DOHH2 (cell line): ENCODE results near the gene CAMK2D.

Experiments used
- H3F3A ChIP-seq: fragments of 200-600 bp; sonication (generic), shearing (Covaris generic); 2 replicates; pipeline ENCODE4 v1.6.0; 2016; ENCODE audit warnings: antibody characterized with exemption, mild to moderate bottlenecking; ENCODE audit not compliant: control insufficient read depth, insufficient read depth
- H3K27ac ChIP-seq: fragments of 200-600 bp; sonication (generic); 2 replicates; pipeline ENCODE4 v1.5.1; 2014; ENCODE audit warnings: low read depth, mild to moderate bottlenecking, low read length, moderate library complexity
- H3K27me3 ChIP-seq: fragments of 200-600 bp; sonication (generic); 2 replicates; pipeline ENCODE4 v1.6.1; 2014; ENCODE audit warnings: mild to moderate bottlenecking, low read length, mixed read lengths; ENCODE audit not compliant: control insufficient read depth
- H3K36me3 ChIP-seq: fragments of 200-600 bp; sonication (generic); 2 replicates; pipeline ENCODE4 v1.6.1; 2014; ENCODE audit warnings: mild to moderate bottlenecking, low read length, moderate library complexity, mixed read lengths; ENCODE audit not compliant: control insufficient read depth
- H3K4me1 ChIP-seq: fragments of 200-600 bp; sonication (generic); 2 replicates; pipeline ENCODE4 v1.6.1; 2014; ENCODE audit warnings: mild to moderate bottlenecking, low read length, mixed read lengths; ENCODE audit not compliant: control insufficient read depth
- H3K4me2 ChIP-seq: fragments of 200-600 bp; sonication (generic); 2 replicates; pipeline ENCODE4 v1.6.0; 2014; ENCODE audit warnings: mild to moderate bottlenecking, low read length, moderate library complexity
- H3K4me3 ChIP-seq: fragments of 200-600 bp; sonication (generic); 2 replicates; pipeline ENCODE4 v1.5.1; 2014; ENCODE audit warnings: mild to moderate bottlenecking, low read length, mixed read lengths
- H3K79me2 ChIP-seq: fragments of 200-600 bp; sonication (generic); 2 replicates; pipeline ENCODE4 v1.6.1; 2014; ENCODE audit warnings: mild to moderate bottlenecking, low read length, mixed read lengths; ENCODE audit not compliant: control insufficient read depth
- H3K9me2 ChIP-seq: fragments of 200-600 bp; sonication (generic); replicated peaks from 2 replicates; pipeline ENCODE4 v1.6.1; 2014; ENCODE audit warnings: mild to moderate bottlenecking, low read length, mixed read lengths; ENCODE audit not compliant: control insufficient read depth
- H3K9me3 ChIP-seq: fragments of 200-600 bp; sonication (generic); 2 replicates; pipeline ENCODE4 v1.6.1; 2014; ENCODE audit warnings: antibody characterized with exemption, low read length, mixed read lengths; ENCODE audit not compliant: control insufficient read depth, insufficient read depth
- H4K20me1 ChIP-seq: fragments of 200-600 bp; sonication (generic); 2 replicates; pipeline ENCODE4 v1.6.0; 2014; ENCODE audit warnings: low read depth, mild to moderate bottlenecking, antibody characterized with exemption, low read length, moderate library complexity; ENCODE audit not compliant: control insufficient read depth, insufficient read depth
- CTCF ChIP-seq: fragments of 200-600 bp; sonication (generic); IDR thresholded peaks from one replicate; pipeline ENCODE4 v1.5.1; 2014; ENCODE audit warnings: antibody characterized with exemption, mild to moderate bottlenecking, low read depth, low read length; ENCODE audit not compliant: poor library complexity, severe bottlenecking
- EZH2phosphoT487 ChIP-seq: fragments of 200-600 bp; sonication (generic); IDR thresholded peaks from 2 replicates; pipeline ENCODE4 v1.6.1; 2017; ENCODE audit warnings: borderline replicate concordance, mild to moderate bottlenecking, antibody characterized with exemption, low read length, moderate library complexity, mixed read lengths

Gene CAMK2D

GRCh38 chr4:113674251-113674650 is 87.3 kb downstream of the CAMK2D start:
- no peak overlapping the region for H3K27ac ChIP-seq
- peaks cover 3% of the 10 kb centered on the region; the same call in 1 of the 2 replicates for H3F3A ChIP-seq
- no peaks in the 10 kb centered on the region for H3K9me3 ChIP-seq
- 0 out of 2 replicates have a peak, but pooled peaks cover 6% of the 10 kb centered on the region for H4K20me1 ChIP-seq
- H3K4me3 ChIP-seq = no peak overlapping the region
- H3K4me1 ChIP-seq = peaks cover 60% of the 10 kb centered on the region
- no peaks in the 10 kb centered on the region for H3K9me2 ChIP-seq
- H3K79me2 ChIP-seq = peaks cover 88% of the 10 kb centered on the region
- H3K27me3 ChIP-seq = no peaks in the 10 kb centered on the region
- no peak overlapping the region for H3K4me2 ChIP-seq
- H3K36me3 ChIP-seq = peaks cover 82% of the 10 kb centered on the region
- TF ChIP-seq EZH2phosphoT487 = no peak
- no peak for TF ChIP-seq CTCF

DNA sequence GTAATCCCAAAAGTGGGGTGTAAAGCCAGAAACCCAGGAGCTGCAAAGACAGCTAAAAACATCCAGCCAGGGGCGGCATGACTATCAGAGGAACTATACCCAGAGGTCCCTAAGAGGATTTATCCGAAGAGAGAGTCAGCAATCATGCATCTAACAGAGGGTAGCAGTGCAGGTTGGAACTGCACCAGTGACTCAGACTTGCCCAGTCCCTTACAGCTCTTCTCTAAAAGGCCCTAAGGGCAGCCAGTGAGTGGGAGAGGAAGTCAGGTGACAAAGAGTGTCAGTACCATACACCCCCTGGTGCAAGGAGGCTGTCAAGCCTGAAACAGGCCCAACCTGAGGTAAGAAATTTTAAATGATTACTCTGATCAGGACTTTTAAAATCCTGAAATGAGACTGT is 88.1 kb downstream of the CAMK2D start:
- Histone ChIP-seq H3K36me3 (peaks cover 76% of the 10 kb centered on the region), H3K4me3 (no peak overlapping the region), H3K27me3 (no peaks in the 10 kb centered on the region), H3K9me2 (no peaks in the 10 kb centered on the region), H3K4me2 (no peak overlapping the region), H3F3A (0 out of 2 replicates have a peak, but pooled peaks cover 3% of the 10 kb centered on the region), H3K4me1 (peaks cover 53% of the 10 kb centered on the region), H4K20me1 (0 out of 2 replicates have a peak, but pooled peaks cover 6% of the 10 kb centered on the region), H3K79me2 (peaks cover 82% of the 10 kb centered on the region), H3K27ac (no peak overlapping the region), H3K9me3 (no peaks in the 10 kb centered on the region)
- TF ChIP-seq CTCF (no peak), EZH2phosphoT487 (no peak)

DNA sequence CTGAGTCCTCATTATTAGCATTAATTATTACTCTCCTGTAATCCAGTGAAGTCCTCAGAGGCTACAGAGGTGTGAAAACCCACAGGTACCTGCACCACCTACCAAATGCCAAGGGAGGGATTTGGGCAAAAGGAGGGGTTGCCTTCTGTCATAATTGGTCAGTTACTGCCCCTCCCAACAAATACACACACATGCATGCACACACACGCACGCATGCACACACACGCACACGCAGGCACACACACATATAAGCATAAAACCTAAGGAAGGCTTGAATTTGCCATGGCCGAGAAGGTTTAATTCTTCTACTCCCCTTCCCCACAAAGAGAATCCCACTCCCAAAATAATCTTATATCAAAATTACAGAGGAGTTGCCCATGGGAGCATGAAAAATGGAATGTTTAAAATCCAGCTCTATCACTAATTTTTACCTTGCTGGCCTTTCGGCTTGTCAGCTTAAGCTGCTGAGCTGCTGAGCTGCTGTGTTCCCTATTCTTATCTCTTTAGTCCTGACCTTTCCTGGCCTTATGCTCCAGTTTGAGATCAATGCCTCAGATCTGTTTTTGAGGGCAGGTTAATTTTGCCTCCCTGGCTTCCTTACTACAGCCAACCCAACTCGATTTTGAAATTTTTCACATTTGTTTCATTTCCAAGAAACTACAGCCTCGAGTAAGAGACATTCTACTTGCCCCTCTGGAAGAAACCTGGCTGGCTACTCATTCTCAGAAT is 95.0 kb downstream of the CAMK2D start:
- Histone ChIP-seq H3K27me3 (no peaks in the 10 kb centered on the region), H3K27ac (no peak overlapping the region), H3K4me1 (no peaks in the 10 kb centered on the region), H3K79me2 (peaks cover 81% of the 10 kb centered on the region), H4K20me1 (no peaks in the 10 kb centered on the region), H3K4me2 (no peak overlapping the region), H3K36me3 (peaks cover 60% of the 10 kb centered on the region), H3K9me2 (no peaks in the 10 kb centered on the region), H3K9me3 (no peaks in the 10 kb centered on the region), H3K4me3 (no peak overlapping the region), H3F3A (no peaks in the 10 kb centered on the region; the same call in none of the 2 replicates)
- TF ChIP-seq CTCF (no peak), EZH2phosphoT487 (no peak)
